ENCODE data around the gene MCCD1. TPM values are rescaled to one million over a fixed set of nuclear protein-coding genes. Genes with fewer than 3 reads are reported as not detected.

Gene MCCD1
- total and polyA plus RNA-seq, 2 of the 13 experiments (the other 11 are each of a cell fraction or from before 2014, with no cell fraction given), result 0.15 TPM; not detected in 1

- peak; percentile 98 for TF ChIP-seq ZBTB40 (IDR thresholded peaks at IDR 0.05)
- no peak; the same call in 1 of the 2 replicates for TF ChIP-seq ZBTB40 (CRISPR knock-in tag; IDR thresholded peaks at IDR 0.05)
- peak; percentile 38; the same call in 1 of the 2 replicates for TF ChIP-seq MLX (CRISPR knock-in tag; IDR thresholded peaks at IDR 0.05)
- peak; percentile 93 for TF ChIP-seq ZHX2 (IDR thresholded peaks at IDR 0.05; ENCODE audit: low read depth)
- TF ChIP-seq ZHX2 (CRISPR knock-in tag; IDR thresholded peaks at IDR 0.05; ENCODE audit: borderline replicate concordance), result no peak
- TF ChIP-seq TMF1 (CRISPR knock-in tag; IDR thresholded peaks at IDR 0.05; ENCODE audit: low read depth), result no peak
- TF ChIP-seq HNRNPUL1 (IDR thresholded peaks at IDR 0.05; ENCODE audit: low read depth, low read length), result no peak
- peak; percentile 72 for TF ChIP-seq ZEB1 (IDR thresholded peaks at IDR 0.05; ENCODE audit: insufficient replicate concordance, low read depth)
- peak; percentile 91 for TF ChIP-seq PHF20 (CRISPR knock-in tag; IDR thresholded peaks at IDR 0.05)
- peak; percentile 95 for TF ChIP-seq ZFP91 (CRISPR knock-in tag; IDR thresholded peaks at IDR 0.05; ENCODE audit: borderline replicate concordance)
- TF ChIP-seq MTF1 (CRISPR knock-in tag; IDR thresholded peaks at IDR 0.05), result no peak
Observed at GRCh38 chr6:31546958-31547726, 18.4 kb downstream of the MCCD1 start, which contains the start of gene NFKBIL1 (continued).

Data from HepG2 (cell line).